22Rv1 (cell line): ENCODE measurements around the gene CCND3.

ENCODE experiments used
- ZFX ChIP-seq: fragments of 450-650 bp; IDR thresholded peaks from 2 replicates; pipeline ENCODE4 v1.6.1; 2017; ENCODE audit warnings: antibody characterized with exemption, borderline replicate concordance
- TF ChIP-seq, protein P1 (sequence below): fragments of 450-650 bp; IDR thresholded peaks from 2 replicates; pipeline ENCODE4 v1.5.1; 2017; ENCODE audit warnings: mild to moderate bottlenecking

DNA sequence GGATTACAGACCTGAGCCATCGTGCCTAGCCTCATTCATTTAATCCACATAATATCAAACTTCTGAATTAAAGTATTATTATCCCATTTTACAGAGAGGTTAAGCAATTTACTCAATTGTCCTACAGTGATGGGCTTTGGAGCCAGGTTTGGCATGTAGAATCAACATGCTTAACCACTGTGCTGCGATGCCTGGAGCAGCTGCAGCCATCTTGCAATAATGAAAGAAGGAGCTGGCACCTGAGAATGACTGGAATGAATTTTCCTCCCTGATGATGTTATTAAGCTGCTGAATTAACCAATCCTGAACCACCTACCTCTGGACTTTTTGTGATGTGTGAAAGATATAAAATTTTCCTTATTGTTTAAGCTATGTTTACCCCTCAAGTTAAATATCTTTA, 13.1 kb upstream of the CCND3 start:
- TF ChIP-seq, protein P1, sequence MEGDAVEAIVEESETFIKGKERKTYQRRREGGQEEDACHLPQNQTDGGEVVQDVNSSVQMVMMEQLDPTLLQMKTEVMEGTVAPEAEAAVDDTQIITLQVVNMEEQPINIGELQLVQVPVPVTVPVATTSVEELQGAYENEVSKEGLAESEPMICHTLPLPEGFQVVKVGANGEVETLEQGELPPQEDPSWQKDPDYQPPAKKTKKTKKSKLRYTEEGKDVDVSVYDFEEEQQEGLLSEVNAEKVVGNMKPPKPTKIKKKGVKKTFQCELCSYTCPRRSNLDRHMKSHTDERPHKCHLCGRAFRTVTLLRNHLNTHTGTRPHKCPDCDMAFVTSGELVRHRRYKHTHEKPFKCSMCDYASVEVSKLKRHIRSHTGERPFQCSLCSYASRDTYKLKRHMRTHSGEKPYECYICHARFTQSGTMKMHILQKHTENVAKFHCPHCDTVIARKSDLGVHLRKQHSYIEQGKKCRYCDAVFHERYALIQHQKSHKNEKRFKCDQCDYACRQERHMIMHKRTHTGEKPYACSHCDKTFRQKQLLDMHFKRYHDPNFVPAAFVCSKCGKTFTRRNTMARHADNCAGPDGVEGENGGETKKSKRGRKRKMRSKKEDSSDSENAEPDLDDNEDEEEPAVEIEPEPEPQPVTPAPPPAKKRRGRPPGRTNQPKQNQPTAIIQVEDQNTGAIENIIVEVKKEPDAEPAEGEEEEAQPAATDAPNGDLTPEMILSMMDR: no peak
- TF ChIP-seq ZFX: no peak
